Muscle layer of duodenum (tissue), 2 donors: Measurements from ENCODE around the gene SNRPB2.

Experiments used
- H3K27ac ChIP-seq: one replicate; pipeline ENCODE4 v1.7.0; 2013; ENCODE audit warnings: mild to moderate bottlenecking, low read length
- H3K27me3 ChIP-seq: one replicate; pipeline ENCODE4 v1.7.0; 2013; ENCODE audit warnings: low read depth, mild to moderate bottlenecking, control low read depth, low read length
- H3K36me3 ChIP-seq, 2 donors: one replicate each; pipeline ENCODE4 v1.7.0; 2013; ENCODE audit warnings: low read length in 2 of 2, control low read depth in 1 of 2, mild to moderate bottlenecking in 1 of 2; ENCODE audit not compliant: insufficient read depth in 2 of 2, control insufficient read depth in 1 of 2
- H3K4me1 ChIP-seq, 2 donors: one replicate each; pipeline ENCODE4 v1.7.0; 2013; ENCODE audit warnings: low read length in 2 of 2, mild to moderate bottlenecking in 2 of 2, control low read depth in 1 of 2, moderate library complexity in 1 of 2; ENCODE audit not compliant: insufficient read depth in 2 of 2, control insufficient read depth in 1 of 2
- H3K4me3 ChIP-seq, 2 donors: one replicate each; pipeline ENCODE4 v1.7.0; 2013; ENCODE audit warnings: low read length in 2 of 2, low read depth in 1 of 2, mild to moderate bottlenecking in 1 of 2
- H3K9me3 ChIP-seq, 2 donors: one replicate each; pipeline ENCODE4 v1.7.0; 2013; ENCODE audit warnings: low read length in 2 of 2, control low read depth in 1 of 2, mild to moderate bottlenecking in 1 of 2; ENCODE audit not compliant: control insufficient read depth in 1 of 2
- donor health status: healthy.

The SNRPB2 gene

GRCh38 chr20:16729565-16730460, at the start of gene SNRPB2:
Gene SNRPB2, plus strand, starts transcription at chr20:16730026. Its CDS starts 1,677 bp downstream, at chr20:16731703.
- Histone ChIP-seq H3K9me3 (peaks cover 0 to 2% of the 10 kb centered on the region in 2 donors), H3K27ac (peak within 1 kb of the TSS; percentile 90), H3K27me3 (no peaks in the 10 kb centered on the region), H3K4me3 (peak within 1 kb of the TSS; percentile 93 to 98), H3K4me1 (peaks cover 4 to 19% of the 10 kb centered on the region in 2 donors), H3K36me3 (peaks cover 27% of the 10 kb centered on the region in 2 donors)

DNA sequence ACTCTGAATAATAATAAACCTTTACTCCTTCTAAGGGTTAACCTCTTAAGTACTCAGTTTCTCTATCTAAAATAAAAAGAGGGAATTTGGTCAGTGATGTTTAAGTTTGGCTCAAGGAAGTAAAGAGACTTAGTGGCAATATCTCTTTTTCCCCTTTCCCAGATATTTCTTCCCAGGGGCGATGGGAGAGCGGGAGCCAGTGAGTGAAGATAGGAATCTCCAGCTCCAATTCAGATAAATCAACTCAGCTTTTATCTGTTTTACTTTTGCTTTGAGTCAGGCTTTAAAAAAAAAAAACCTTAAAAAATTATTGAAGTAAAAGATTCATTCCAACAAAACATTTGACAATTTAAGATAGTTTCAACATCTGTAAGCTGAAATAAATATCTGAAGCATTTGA, 45.4 kb upstream of the SNRPB2 start:
- Histone ChIP-seq H3K36me3 (no peaks in the 10 kb centered on the region), H3K4me1 (no peaks in the 10 kb centered on the region), H3K9me3 (no peaks in the 10 kb centered on the region), H3K4me3 (no peak overlapping the region), H3K27me3 (no peaks in the 10 kb centered on the region), H3K27ac (no peak overlapping the region)

GRCh38 chr20:16689906-16690305, 39.9 kb upstream of the SNRPB2 start:
- H3K4me3 ChIP-seq = no peak overlapping the region
- H3K4me1 ChIP-seq = peaks cover 0 to 19% of the 10 kb centered on the region in 2 donors
- H3K27me3 ChIP-seq = no peaks in the 10 kb centered on the region
- no peak overlapping the region for H3K27ac ChIP-seq
- no peaks in the 10 kb centered on the region for H3K9me3 ChIP-seq
- H3K36me3 ChIP-seq = no peaks in the 10 kb centered on the region

DNA sequence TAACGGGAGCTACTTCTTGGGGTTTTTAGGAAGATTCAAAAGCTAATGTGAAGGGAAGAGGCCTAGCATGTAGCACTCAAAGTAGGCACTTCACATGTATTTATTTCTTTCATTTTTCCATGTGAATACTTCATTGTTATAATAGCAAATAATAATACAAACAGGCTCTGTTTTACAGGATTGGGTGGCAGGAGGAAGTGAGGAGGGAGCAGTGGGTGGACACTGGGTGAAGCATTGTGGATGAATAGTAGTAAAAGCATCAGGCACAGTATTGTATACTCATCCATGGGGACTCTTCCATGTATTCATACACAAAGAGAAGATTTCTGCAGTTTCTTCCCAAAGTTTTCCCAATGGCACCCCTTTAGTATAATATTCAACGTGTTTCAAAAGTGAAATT, 38.4 kb upstream of the SNRPB2 start:
- H3K36me3 ChIP-seq = no peaks in the 10 kb centered on the region
- H3K4me3 ChIP-seq = no peak overlapping the region
- H3K27me3 ChIP-seq = no peaks in the 10 kb centered on the region
- H3K27ac ChIP-seq = no peak overlapping the region
- H3K4me1 ChIP-seq = peaks cover 0 to 19% of the 10 kb centered on the region in 2 donors
- H3K9me3 ChIP-seq = no peaks in the 10 kb centered on the region

DNA sequence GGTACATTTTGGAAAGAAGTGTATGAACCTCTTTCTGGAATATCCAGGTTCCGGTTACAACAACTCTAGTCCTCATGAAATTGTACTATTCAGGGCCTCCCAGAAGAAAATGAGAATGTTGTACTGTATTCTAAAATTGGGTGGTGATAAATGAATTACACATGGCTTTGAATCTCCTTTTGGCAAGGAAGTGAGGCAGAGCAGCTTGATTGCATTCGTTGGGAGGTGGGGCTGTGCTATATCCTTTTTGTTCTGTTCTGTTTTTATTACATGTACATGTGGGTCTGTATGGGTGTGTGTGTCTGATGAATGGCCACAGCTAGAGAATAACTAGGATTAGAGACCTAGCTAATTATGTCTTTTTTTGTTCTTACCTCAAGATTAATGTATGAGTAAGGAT, 37.8 kb upstream of the SNRPB2 start:
- no peaks in the 10 kb centered on the region for H3K36me3 ChIP-seq
- no peaks in the 10 kb centered on the region for H3K9me3 ChIP-seq
- peaks cover 0 to 19% of the 10 kb centered on the region in 2 donors for H3K4me1 ChIP-seq
- H3K27ac ChIP-seq = no peak overlapping the region
- H3K27me3 ChIP-seq = no peaks in the 10 kb centered on the region
- no peak overlapping the region for H3K4me3 ChIP-seq

- Histone ChIP-seq H3K36me3 (no peaks in the 10 kb centered on the region), H3K4me1 (peaks cover 0 to 19% of the 10 kb centered on the region in 2 donors), H3K9me3 (no peaks in the 10 kb centered on the region), H3K4me3 (no peak overlapping the region), H3K27ac (no peak overlapping the region), H3K27me3 (no peaks in the 10 kb centered on the region)
These were observed 37.4 kb upstream of the SNRPB2 start for GRCh38 chr20:16692442-16692841.

DNA sequence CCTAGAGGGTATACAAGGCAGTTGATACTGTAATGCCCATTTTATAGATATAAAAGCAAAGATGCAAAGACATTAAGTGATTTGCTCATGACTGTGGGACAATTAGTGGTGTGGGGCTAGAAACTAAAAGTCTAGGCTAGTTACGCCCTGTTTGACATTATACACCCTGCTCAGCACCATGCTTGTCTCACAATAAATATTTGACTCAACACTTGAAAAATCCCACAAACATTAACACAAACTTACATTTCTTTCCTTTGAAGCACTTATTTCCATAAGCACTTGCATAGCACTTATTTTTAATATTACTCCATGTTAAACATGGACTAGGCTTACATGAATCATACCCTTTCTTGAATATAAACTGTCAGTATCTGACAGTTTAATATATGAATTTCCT, 36.5 kb upstream of the SNRPB2 start:
- no peak overlapping the region for H3K4me3 ChIP-seq
- peaks cover 0 to 19% of the 10 kb centered on the region in 2 donors for H3K4me1 ChIP-seq

GRCh38 chr20:16694161-16694560, 35.7 kb upstream of the SNRPB2 start:
- H3K36me3 ChIP-seq = no peaks in the 10 kb centered on the region
- no peak overlapping the region for H3K4me3 ChIP-seq
- H3K4me1 ChIP-seq = peaks cover 0 to 19% of the 10 kb centered on the region in 2 donors
- no peaks in the 10 kb centered on the region for H3K9me3 ChIP-seq
- no peak overlapping the region for H3K27ac ChIP-seq
- H3K27me3 ChIP-seq = no peaks in the 10 kb centered on the region

More for the DNA sequence above, 36.5 kb upstream of the SNRPB2 start:
- H3K27me3 ChIP-seq = no peaks in the 10 kb centered on the region
- no peaks in the 10 kb centered on the region for H3K36me3 ChIP-seq
- no peaks in the 10 kb centered on the region for H3K9me3 ChIP-seq
- no peak overlapping the region for H3K27ac ChIP-seq

DNA sequence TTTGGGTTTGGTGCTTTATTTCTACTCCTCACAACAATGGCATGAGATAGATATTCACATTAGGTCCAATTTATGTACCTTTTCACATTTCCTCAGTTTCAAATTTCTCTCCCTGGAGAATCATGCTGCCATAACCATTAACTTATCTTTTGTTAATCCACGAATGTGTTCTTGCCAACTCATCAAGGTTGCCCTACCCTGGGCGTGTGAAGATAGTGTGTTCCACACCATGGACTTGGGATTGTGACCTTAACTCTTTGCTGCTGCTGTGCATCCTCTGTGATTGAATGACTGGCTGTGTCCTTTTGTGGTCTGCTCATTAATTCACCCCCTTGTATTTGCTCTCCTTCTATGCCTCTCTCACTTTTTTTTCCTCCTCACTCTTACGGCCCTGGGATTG, 34.2 kb upstream of the SNRPB2 start:
- H3K4me1 ChIP-seq = peaks cover 0 to 19% of the 10 kb centered on the region in 2 donors
- no peak overlapping the region for H3K27ac ChIP-seq
- H3K9me3 ChIP-seq = no peaks in the 10 kb centered on the region
- H3K4me3 ChIP-seq = no peak overlapping the region
- no peaks in the 10 kb centered on the region for H3K36me3 ChIP-seq
- no peaks in the 10 kb centered on the region for H3K27me3 ChIP-seq

DNA sequence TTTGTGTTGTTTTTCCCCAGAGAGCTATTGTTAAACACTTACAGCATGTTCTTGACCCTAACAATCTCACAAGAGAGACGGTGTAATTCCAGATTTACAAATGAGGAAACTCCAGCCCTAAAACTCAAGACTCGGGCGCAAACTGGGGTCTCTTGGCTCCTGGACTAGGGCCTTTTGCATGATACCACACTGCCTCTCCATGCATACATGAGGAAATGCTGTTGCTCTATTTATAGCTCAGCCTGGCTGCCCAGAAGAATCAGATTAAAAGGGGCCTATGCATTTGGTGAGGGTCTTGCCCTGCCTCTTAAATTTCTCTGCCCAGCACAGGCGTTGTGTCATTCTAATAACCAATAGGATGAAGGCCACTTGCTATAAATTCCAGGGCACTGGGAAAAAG, 30.5 kb upstream of the SNRPB2 start:
- no peaks in the 10 kb centered on the region for H3K36me3 ChIP-seq
- no peak overlapping the region for H3K27ac ChIP-seq
- H3K27me3 ChIP-seq = no peaks in the 10 kb centered on the region
- H3K4me3 ChIP-seq = no peak overlapping the region
- no peaks in the 10 kb centered on the region for H3K9me3 ChIP-seq
- H3K4me1 ChIP-seq = peaks cover 0 to 1% of the 10 kb centered on the region in 2 donors

DNA sequence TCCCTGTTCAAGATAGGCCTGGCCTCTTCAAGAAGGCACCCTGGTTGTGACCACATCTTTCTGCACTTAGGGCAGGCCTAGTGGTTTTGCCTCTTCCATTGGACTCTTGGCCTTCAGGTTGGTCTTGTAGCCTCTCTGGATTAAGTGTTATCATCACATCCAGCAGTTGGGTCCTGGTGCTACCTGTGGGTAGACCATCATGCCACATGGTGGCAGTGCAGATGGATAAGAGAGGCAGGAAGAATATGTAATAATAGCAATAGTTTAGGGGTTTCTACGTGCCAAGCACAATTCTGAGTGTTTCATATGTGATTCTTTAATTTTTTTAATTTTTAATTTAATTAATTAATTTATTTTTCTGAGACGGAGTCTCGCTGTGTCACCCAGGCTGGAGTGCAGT, 28.5 kb upstream of the SNRPB2 start:
- no peaks in the 10 kb centered on the region for H3K36me3 ChIP-seq
- H3K4me3 ChIP-seq = no peak overlapping the region
- no peaks in the 10 kb centered on the region for H3K27me3 ChIP-seq
- H3K4me1 ChIP-seq = no peaks in the 10 kb centered on the region
- no peak overlapping the region for H3K27ac ChIP-seq
- H3K9me3 ChIP-seq = no peaks in the 10 kb centered on the region

DNA sequence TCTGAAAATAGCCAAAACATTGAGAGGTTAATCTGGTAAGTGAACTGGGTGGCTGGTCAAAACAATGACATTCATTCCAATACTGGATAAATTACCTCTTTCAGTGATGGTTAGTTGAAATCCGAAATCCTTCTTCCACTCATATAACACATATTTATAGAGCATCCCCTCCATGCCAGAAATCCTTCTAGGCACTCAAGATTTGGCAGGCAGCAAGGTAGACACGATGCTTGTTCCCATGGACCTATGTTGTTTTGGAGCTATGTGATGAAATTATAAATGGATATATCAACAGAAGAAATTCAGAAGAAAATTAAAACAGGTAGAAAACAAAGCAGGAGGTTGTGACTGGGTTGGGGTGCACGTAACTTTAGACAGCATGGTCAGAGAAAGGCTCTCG, 26.3 kb upstream of the SNRPB2 start:
- Histone ChIP-seq H3K9me3 (no peaks in the 10 kb centered on the region), H3K27me3 (no peaks in the 10 kb centered on the region), H3K4me1 (no peaks in the 10 kb centered on the region), H3K4me3 (no peak overlapping the region), H3K27ac (no peak overlapping the region), H3K36me3 (no peaks in the 10 kb centered on the region)
